A549 (cell line): ENCODE measurements around the gene NEGR1. TPM values are rescaled to one million over a fixed set of nuclear protein-coding genes. Genes with fewer than 3 reads are reported as not detected.

ENCODE experiments used
- ATAC-seq, 2 experiments: fragments of 200-7000 bp in 1 of 2; fragments of >200 bp in 1 of 2; cut with Nextera tagmentation in 1 of 2; cut with Tn5 transposase in 1 of 2; 3 replicates each; pipeline versions ENCODE4 v1.8.0 to v1.9.1; 2018 to 2020; ENCODE audit warnings: mild to moderate bottlenecking in 1 of 2, moderate library complexity in 1 of 2
- CTCF ChIA-PET: fragments of 300-600 bp; sonication (Branson Sonifier 250); formaldehyde crosslinking; extraction: SDS; loops from one replicate; lab custom pipeline; 2021; ENCODE audit warnings: antibody characterized with exemption, inconsistent platforms; lab: Yijun Ruan, JAX
- POLR2A ChIA-PET: fragments of 350-600 bp; formaldehyde crosslinking; extraction: SDS; loops from one replicate; lab custom pipeline; 2021; ENCODE audit warnings: antibody characterized with exemption, inconsistent platforms; lab: Yijun Ruan, JAX
- DNase-seq, 2 experiments: peaks; one replicate each; pipeline versions ENCODE4 v3.0.0 to v3.0.0-alpha.2; 2011 to 2016; ENCODE audit warnings: low read depth in 1 of 2, low spot score in 1 of 2
- FAIRE-seq: peaks from 2 replicates; lab custom pipeline; 2011; peaks lifted over from hg19 to GRCh38; lab: Jason Lieb, UNC
- H3K27ac ChIP-seq, 2 experiments: fragments of >200 bp; sonication (Bioruptor Twin); formaldehyde crosslinking; 3 replicates each; pipeline ENCODE4 v1.5.1; 2016 to 2017
- H3K4me1 ChIP-seq: fragments of >200 bp; sonication (Bioruptor Twin); formaldehyde crosslinking; 3 replicates; pipeline ENCODE4 v1.6.1; 2016
- H3K4me2 ChIP-seq: fragments of >200 bp; sonication (Bioruptor Twin); formaldehyde crosslinking; 3 replicates; pipeline ENCODE4 v1.6.1; 2016
- H3K4me3 ChIP-seq: fragments of >200 bp; sonication (Bioruptor Twin); formaldehyde crosslinking; 3 replicates; pipeline ENCODE4 v1.5.1; 2016
- H3K9me3 ChIP-seq: fragments of >200 bp; sonication (Bioruptor Twin); formaldehyde crosslinking; 3 replicates; pipeline ENCODE4 v1.6.1; 2016
- CBX2 ChIP-seq: fragments of 200-600 bp; sonication (generic); IDR thresholded peaks from 2 replicates; pipeline ENCODE4 v1.6.1; 2016; ENCODE audit warnings: low read depth, mild to moderate bottlenecking, borderline replicate concordance
- CEBPB ChIP-seq, 2 experiments: fragments of >200 bp in 1 of 2; sonication (Bioruptor Twin) in 1 of 2; formaldehyde crosslinking in 1 of 2; IDR thresholded peaks; 2 replicates each; pipeline ENCODE4 v1.6.1; 2012 to 2016
- EHF ChIP-seq: fragments of 250-450 bp; sonication (Bioruptor Pico); IDR thresholded peaks from 2 replicates; pipeline ENCODE4 v1.5.0; 2020; ENCODE audit warnings: mild to moderate bottlenecking
- FOSB ChIP-seq: fragments of 250-450 bp; sonication (Bioruptor Pico); IDR thresholded peaks from 2 replicates; pipeline ENCODE4 v1.5.0; 2020; ENCODE audit warnings: mild to moderate bottlenecking, moderate library complexity
- FOSL2 ChIP-seq, 2 experiments: fragments of 450-650 bp in 1 of 2; fragments of >200 bp in 1 of 2; sonication (Bioruptor Twin) in 1 of 2; formaldehyde crosslinking; IDR thresholded peaks; 2 replicates each; pipeline versions ENCODE4 v1.5.0 to v1.6.1; 2016 to 2020; ENCODE audit warnings: mild to moderate bottlenecking in 1 of 2, moderate library complexity in 1 of 2
- HEYL ChIP-seq: fragments of 250-450 bp; sonication (Bioruptor Pico); IDR thresholded peaks from 2 replicates; pipeline ENCODE4 v1.8.0; 2021; ENCODE audit warnings: mild to moderate bottlenecking, moderate library complexity
- HOXB5 ChIP-seq: fragments of 250-450 bp; sonication (Bioruptor Pico); IDR thresholded peaks from 2 replicates; pipeline ENCODE4 v1.5.0; 2020; ENCODE audit warnings: mild to moderate bottlenecking, moderate library complexity
- JUN ChIP-seq, 2 experiments: fragments of >200 bp; sonication (Bioruptor Twin); formaldehyde crosslinking; IDR thresholded peaks; 2 replicates in 1 of 2; 3 replicates in 1 of 2; pipeline ENCODE4 v1.6.1; 2016 to 2017
- JUNB ChIP-seq: fragments of >200 bp; sonication (Bioruptor Twin); formaldehyde crosslinking; IDR thresholded peaks from 2 replicates; pipeline ENCODE4 v1.6.1; 2016
- KDM1A ChIP-seq: fragments of 200-600 bp; sonication (generic); IDR thresholded peaks from 2 replicates; pipeline ENCODE4 v1.6.1; 2016; ENCODE audit warnings: low read depth, mild to moderate bottlenecking
- MAZ ChIP-seq: fragments of 150-350 bp; IDR thresholded peaks from 2 replicates; pipeline ENCODE4 v1.6.1; 2014; ENCODE audit warnings: antibody characterized with exemption, low read depth, low read length, borderline replicate concordance
- NFE2L2 ChIP-seq: fragments of 150-350 bp; conservative IDR thresholded peaks from 2 replicates; pipeline ENCODE4 v1.6.1; 2014; ENCODE audit warnings: low read length
- NPAS2 ChIP-seq: fragments of 250-450 bp; sonication (Bioruptor Pico); IDR thresholded peaks from 2 replicates; pipeline ENCODE4 v1.8.0; 2022; ENCODE audit warnings: mild to moderate bottlenecking, moderate library complexity, borderline replicate concordance
- PBX3 ChIP-seq: IDR thresholded peaks from 2 replicates; pipeline ENCODE4 v1.6.1; 2012
- POLR2AphosphoS2 ChIP-seq: conservative IDR thresholded peaks from 2 replicates; pipeline ENCODE4 v1.6.1; 2012; ENCODE audit warnings: low read length, improper control_type of control experiment, inconsistent platforms
- RAD21 ChIP-seq, 2 experiments: fragments of >200 bp in 1 of 2; sonication (Bioruptor Twin) in 1 of 2; formaldehyde crosslinking in 1 of 2; IDR thresholded peaks in 1 of 2; conservative IDR thresholded peaks in 1 of 2; 2 replicates in 1 of 2; 3 replicates in 1 of 2; pipeline ENCODE4 v1.6.1; 2012 to 2018; ENCODE audit warnings: inconsistent platforms in 1 of 2
- RARB ChIP-seq: fragments of 250-450 bp; sonication (Bioruptor Pico); IDR thresholded peaks from 2 replicates; pipeline ENCODE4 v1.8.0; 2021; ENCODE audit warnings: mild to moderate bottlenecking, moderate library complexity
- REST ChIP-seq: fragments of 200-600 bp; sonication (generic); IDR thresholded peaks from 2 replicates; pipeline ENCODE4 v1.6.1; 2016; ENCODE audit warnings: antibody characterized with exemption, mild to moderate bottlenecking, moderate library complexity
- TP53 ChIP-seq: fragments of 250-450 bp; sonication (Bioruptor Pico); IDR thresholded peaks from 2 replicates; pipeline ENCODE4 v1.5.0; 2021; ENCODE audit warnings: mild to moderate bottlenecking, moderate library complexity
- ZC3H11A ChIP-seq: fragments of 450-650 bp; IDR thresholded peaks from 2 replicates; pipeline ENCODE4 v1.6.1; 2014; ENCODE audit warnings: antibody characterized with exemption, mild to moderate bottlenecking
- ZNF302 ChIP-seq: fragments of 250-450 bp; sonication (Bioruptor Pico); IDR thresholded peaks from 2 replicates; pipeline ENCODE4 v1.9.0; 2021; ENCODE audit warnings: inconsistent platforms, mild to moderate bottlenecking, moderate library complexity
- ZSCAN20 ChIP-seq: fragments of 250-450 bp; sonication (Bioruptor Pico); IDR thresholded peaks from 2 replicates; pipeline ENCODE4 v1.8.0; 2022; ENCODE audit warnings: mild to moderate bottlenecking, moderate library complexity
- WGBS: methylation state at CpG from one replicate; pipeline ENCODE4 v1.1.6; 2017; ENCODE audit errors: missing lambda C conversion rate; 5-methylcytosine and 5-hydroxymethylcytosine counted together
- polyA plus RNA-seq, 4 experiments: library from polyadenylated mRNA; depleted of rRNA in 3 of 4; stranded (reverse); fragments of >200 nt; fragmentation: RNase III in 1 of 4; extraction: RNeasy Plus Mini Kit Qiagen cat#74134 plus additional on column Dnase treatment in 1 of 4; gene quantifications; 2 replicates in 3 of 4; 3 replicates in 1 of 4; pipeline ENCODE4 v1.2.3, GENCODE V29; 2011 to 2017
- TF ChIP-seq, protein P1 (sequence below): IDR thresholded peaks from 2 replicates; pipeline ENCODE4 v1.6.1; 2012

NEGR1 gene
- polyA plus RNA-seq, 2 of the 4 experiments (the other 2 are of a cell fraction) = not detected

- WGBS = 8% methylated on average over 2 of the region's 2 CpGs
- Histone ChIP-seq H3K4me3 (no peak overlapping the region), H3K4me2 (no peak overlapping the region), H3K27ac (no peak overlapping the region), H3K4me1 (no peaks in the 10 kb centered on the region), H3K9me3 (no peaks in the 10 kb centered on the region)
- no peak for DNase-seq
- ATAC-seq = no peak
- ChIA-PET CTCF (no interaction called here), POLR2A (no interaction called here)
- FAIRE-seq = no peak
- TF ChIP-seq JUN (IDR thresholded peaks at IDR 0.05) = no peak
- TF ChIP-seq POLR2AphosphoS2 = no peak
- no peak for TF ChIP-seq CEBPB (IDR thresholded peaks at IDR 0.05)
- TF ChIP-seq TP53 (CRISPR knock-in tag) = no peak
- no peak for TF ChIP-seq ZNF302 (CRISPR knock-in tag)
- no peak for TF ChIP-seq NPAS2
Measured at GRCh38 chr1:71940261-71940660, 342.1 kb downstream of the NEGR1 start.

- Histone ChIP-seq H3K4me3 (no peak overlapping the region), H3K4me1 (no peaks in the 10 kb centered on the region), H3K27ac (no peak overlapping the region), H3K9me3 (no peaks in the 10 kb centered on the region), H3K4me2 (no peak overlapping the region)
- no peak for TF ChIP-seq MAZ
- TF ChIP-seq REST = no peak
- TF ChIP-seq JUN (IDR thresholded peaks at IDR 0.05) = no peak
- no peak for TF ChIP-seq EHF
- TF ChIP-seq KDM1A = no peak
- TF ChIP-seq ZC3H11A = no peak
- TF ChIP-seq FOSL2 (IDR thresholded peaks at IDR 0.05) = no peak
- no peak for TF ChIP-seq FOSL2 (CRISPR knock-in tag; IDR thresholded peaks at IDR 0.05)
- TF ChIP-seq ZSCAN20 (CRISPR knock-in tag) = no peak
- TF ChIP-seq FOSB (CRISPR knock-in tag) = no peak
- TF ChIP-seq RAD21 (conservative IDR thresholded peaks at IDR 0.05 in 1 of 2, IDR thresholded peaks at IDR 0.05 in 1 of 2) = no peak
- no peak for TF ChIP-seq HEYL
- no peak for TF ChIP-seq NFE2L2
- TF ChIP-seq PBX3 = no peak
- no peak for TF ChIP-seq CBX2
- no peak for TF ChIP-seq HOXB5
- no peak for ATAC-seq
- FAIRE-seq = no peak
- DNase-seq = no peak
- WGBS = 4% methylated on average over 4 of the region's 4 CpGs
- POLR2A ChIA-PET = no interaction called here
- CTCF ChIA-PET = no interaction called here
Measured at GRCh38 chr1:71930511-71930910, 351.8 kb downstream of the NEGR1 start.

DNA sequence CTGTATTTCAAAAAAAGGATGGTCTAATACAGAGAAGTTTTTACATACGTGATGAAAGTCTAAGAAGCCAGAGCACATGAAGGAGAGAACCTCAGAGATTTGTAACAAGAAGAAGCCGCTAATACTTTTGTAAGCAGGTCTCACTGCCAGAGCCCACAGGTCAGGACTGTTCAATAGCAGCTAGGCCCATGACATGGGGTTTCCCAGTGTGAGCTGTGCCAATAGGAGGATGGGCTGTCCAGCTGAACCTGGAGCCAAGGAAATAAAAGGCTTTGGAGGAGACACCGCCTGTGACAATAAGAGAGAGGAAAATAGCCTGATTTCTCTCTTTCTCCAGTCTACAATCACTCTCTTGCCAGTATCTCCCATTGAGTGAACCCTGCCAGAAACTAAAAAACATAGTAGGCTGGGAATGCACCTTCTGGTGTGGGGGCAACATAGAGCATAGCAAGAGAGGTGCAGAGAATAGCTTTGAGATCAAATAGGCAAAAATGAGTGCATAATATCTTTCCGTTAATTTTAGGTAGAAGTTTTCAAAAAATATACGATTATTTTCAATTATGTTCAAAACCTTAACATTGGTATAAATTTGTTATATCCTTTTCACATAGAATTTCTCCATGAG is 360.3 kb downstream of the NEGR1 start:
- Histone ChIP-seq H3K9me3 (no peaks in the 10 kb centered on the region), H3K4me2 (no peak overlapping the region), H3K4me1 (no peaks in the 10 kb centered on the region), H3K27ac (no peak overlapping the region), H3K4me3 (no peak overlapping the region)
- TF ChIP-seq ZNF302 (CRISPR knock-in tag) (no peak), RARB (CRISPR knock-in tag) (no peak), JUNB (no peak), NPAS2 (no peak), REST (no peak), CBX2 (no peak), RAD21 (conservative IDR thresholded peaks at IDR 0.05 in 1 of 2, IDR thresholded peaks at IDR 0.05 in 1 of 2) (no peak)
- TF ChIP-seq, protein P1, sequence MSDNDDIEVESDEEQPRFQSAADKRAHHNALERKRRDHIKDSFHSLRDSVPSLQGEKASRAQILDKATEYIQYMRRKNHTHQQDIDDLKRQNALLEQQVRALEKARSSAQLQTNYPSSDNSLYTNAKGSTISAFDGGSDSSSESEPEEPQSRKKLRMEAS = no peak
- ChIA-PET CTCF (no interaction called here), POLR2A (no interaction called here)
- WGBS = 29% methylated on average over 5 of the region's 5 CpGs
- DNase-seq (no peak), ATAC-seq (no peak), FAIRE-seq (no peak)
